Subcutaneous adipose tissue (tissue), 4 donors: ENCODE measurements around the gene RFX2. TPM values are rescaled to one million over a fixed set of nuclear protein-coding genes. Genes with fewer than 3 reads are reported as not detected.

Experiments
- total RNA-seq, 4 donors: library from RNA; depleted of rRNA; stranded (reverse); fragments of >200 nt; gene quantifications; one replicate each; pipeline ENCODE4 v1.1.0, GENCODE V29; 2016
- TF ChIP-seq, protein P1 (sequence below): fragments of 450-650 bp; IDR thresholded peaks from one replicate; pipeline ENCODE4 v1.5.1; 2016; ENCODE audit warnings: low read depth, mild to moderate bottlenecking, control low read depth, antibody characterized with exemption, moderate library complexity

Gene RFX2
- total RNA-seq, 4 donors from 2014 or later: 2.9 to 8.9 (median 7.2) TPM

DNA sequence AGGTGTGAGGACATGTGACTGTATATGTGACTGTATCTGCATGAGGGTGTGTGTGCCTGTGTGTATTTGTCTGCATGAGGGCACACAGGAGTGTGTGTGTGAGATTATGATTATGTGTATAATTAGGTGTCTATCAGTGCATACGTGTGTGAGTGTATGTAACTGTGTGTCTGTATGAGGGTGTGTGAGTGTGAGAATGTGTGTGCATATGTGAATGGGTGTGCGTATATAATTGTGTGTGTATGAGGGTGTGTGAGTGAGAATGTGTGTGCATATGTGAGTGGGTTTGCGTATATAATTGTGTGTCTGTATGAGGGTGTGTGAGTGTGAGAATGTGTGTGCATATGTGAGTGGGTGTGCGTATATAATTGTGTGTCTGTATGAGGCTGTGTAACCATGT, 22.2 kb upstream of the RFX2 start:
- TF ChIP-seq, protein P1, sequence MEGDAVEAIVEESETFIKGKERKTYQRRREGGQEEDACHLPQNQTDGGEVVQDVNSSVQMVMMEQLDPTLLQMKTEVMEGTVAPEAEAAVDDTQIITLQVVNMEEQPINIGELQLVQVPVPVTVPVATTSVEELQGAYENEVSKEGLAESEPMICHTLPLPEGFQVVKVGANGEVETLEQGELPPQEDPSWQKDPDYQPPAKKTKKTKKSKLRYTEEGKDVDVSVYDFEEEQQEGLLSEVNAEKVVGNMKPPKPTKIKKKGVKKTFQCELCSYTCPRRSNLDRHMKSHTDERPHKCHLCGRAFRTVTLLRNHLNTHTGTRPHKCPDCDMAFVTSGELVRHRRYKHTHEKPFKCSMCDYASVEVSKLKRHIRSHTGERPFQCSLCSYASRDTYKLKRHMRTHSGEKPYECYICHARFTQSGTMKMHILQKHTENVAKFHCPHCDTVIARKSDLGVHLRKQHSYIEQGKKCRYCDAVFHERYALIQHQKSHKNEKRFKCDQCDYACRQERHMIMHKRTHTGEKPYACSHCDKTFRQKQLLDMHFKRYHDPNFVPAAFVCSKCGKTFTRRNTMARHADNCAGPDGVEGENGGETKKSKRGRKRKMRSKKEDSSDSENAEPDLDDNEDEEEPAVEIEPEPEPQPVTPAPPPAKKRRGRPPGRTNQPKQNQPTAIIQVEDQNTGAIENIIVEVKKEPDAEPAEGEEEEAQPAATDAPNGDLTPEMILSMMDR: no peak

DNA sequence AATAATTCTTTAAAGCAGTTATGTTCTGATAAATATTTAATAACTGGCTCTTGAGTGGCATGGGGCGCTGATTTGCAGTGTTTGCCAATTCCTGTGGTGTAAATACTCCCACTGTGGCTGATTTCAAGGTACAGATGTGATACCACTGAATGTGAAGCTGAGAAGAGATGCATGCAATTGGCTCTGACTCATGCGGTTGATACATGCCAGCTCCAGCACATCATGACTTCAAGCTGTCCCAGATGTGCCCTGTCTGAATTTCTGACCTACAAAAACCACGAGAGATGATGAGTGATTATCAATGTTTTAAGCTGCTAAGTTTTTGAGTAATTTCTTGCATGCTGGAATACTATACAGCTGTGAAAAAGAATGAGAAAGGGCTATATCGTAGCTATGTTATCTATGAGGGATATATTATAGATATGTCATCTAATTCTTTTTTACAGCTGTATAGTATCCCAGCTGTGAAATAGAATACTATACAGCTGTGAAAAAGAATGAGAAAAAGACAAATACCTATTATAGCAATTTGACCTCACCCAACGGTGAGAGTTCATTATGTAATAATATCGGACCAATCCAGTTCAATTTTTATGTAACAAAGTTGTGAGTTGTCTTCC, 17.5 kb upstream of the RFX2 start:
- TF ChIP-seq, protein P1: no peak

DNA sequence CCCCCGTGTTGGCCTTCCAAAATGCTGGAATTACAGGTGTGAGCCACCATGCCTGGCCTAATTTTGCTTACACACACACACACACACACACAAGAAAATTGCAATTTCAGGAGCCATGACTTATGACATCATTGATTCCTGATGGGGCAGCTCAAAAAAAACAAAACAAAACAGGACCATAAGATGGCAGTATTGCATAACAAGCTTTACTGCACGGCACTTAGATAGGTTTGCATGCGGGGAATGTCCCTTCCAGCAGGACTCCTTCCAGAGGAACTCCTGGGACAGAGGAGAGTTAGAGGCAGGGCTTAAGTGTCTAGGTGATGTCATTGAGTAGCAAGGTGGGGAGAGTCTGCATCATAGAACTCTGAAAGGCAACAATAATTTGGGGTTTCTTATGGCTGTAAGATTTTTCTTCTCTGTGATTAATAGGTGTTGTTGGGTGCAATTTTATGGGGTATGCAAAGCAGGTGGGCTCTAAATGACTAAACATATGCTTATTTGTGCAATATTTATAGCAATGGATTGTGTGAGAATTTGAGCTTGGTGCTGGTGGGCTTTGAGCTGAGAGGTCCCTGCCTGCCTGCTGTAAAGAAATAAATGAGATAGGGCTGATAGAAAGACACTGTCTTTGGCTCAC, 16.2 kb upstream of the RFX2 start:
- TF ChIP-seq, protein P1: no peak

DNA sequence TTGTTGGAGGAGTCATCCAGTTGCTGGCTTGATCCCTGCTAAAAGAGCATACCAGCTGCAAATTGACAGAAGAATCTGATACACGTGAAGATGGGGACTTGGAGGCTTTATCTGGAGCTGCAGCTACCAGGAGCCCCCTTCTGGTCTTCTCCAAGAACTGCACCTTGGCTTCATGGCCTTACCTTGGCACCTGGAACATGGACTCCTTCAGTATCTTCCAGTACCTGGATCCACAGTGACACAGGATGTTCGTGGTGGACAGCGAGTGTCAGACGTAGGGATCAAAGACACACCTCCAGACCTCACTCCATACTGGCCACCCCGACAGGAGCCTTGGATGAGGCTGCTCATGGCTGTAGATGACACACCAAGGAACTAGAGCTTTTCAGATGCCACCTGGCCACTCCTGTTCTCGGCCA, 15.3 kb upstream of the RFX2 start:
- TF ChIP-seq, protein P1: no peak

DNA sequence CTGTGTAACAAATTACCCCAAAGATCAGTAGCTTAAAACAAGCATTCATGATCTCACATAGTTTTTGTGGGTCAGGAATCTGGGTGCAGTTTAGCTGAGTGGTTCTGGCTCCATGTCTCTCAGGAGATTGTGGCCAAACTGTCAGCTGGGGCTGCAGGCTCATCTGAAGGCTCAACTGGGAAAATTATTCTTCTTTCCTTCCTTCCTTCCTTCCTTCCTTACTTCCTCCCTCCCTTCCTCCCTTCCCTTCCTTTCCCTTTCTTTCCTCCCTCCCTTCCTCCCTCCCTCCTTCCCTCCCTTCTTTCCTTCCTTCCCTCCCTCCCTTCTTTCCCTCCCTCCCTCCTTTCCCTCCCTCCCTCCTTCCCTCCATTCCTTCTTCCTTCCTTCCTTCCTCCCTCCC, 8.7 kb upstream of the RFX2 start:
- TF ChIP-seq, protein P1: no peak

DNA sequence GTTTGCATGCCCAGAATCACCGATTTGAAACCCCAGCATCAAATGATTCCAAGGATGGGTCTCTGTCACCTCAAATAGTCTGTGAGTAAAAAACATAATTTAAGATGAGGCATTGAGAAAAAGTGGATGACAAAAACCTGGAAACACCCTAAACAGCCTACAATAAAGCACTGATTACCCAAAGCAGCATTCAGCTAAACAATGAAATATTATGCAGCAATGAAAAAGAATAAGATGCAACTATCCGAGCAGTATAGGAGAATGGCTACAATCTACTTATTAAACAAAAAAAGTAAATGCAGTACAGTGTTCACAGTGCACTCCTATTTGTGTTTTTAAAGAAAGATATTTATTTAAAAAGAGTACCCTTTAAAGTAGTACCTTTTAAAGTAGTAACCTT, 7.7 kb upstream of the RFX2 start:
- TF ChIP-seq, protein P1: no peak

DNA sequence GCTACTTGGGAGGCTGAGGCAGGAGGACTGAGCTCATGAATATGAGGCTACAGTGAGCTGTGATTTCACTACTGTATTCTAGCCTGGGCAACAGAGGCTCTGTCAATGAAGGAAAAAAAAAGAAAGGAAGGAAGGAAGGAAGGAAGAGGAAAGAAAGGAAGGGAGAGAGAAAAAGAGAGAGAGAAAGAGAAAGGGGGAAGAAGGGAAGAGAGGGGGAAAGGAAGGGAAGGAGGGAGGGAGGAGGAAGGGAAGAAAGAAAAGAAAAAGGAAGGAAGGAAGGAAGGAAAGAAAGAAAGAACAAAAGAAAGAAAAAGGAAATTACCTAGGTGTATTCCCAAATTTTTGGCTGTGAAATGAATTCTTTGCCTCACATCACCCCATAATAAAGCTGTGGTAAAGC, 7.2 kb upstream of the RFX2 start:
- TF ChIP-seq, protein P1: no peak
